AG04449 (cell line): ENCODE measurements around the gene GPATCH1.

Source experiments
- CTCF ChIA-PET: fragments of 350-600 bp; formaldehyde crosslinking; extraction: SDS; loops from one replicate; lab custom pipeline; 2021; ENCODE audit warnings: antibody characterized with exemption; lab: Yijun Ruan, JAX
- POLR2A ChIA-PET: fragments of 400-600, 350-600 bp; formaldehyde crosslinking; extraction: SDS; loops from one replicate; lab custom pipeline; 2020; ENCODE audit warnings: antibody characterized with exemption, inconsistent platforms; lab: Yijun Ruan, JAX
- DNase-seq: peaks from one replicate; pipeline ENCODE4 v3.0.0-alpha.2; 2010; ENCODE audit warnings: low read depth, low spot score
- H3K4me3 ChIP-seq: 2 replicates; pipeline ENCODE4 v1.5.1; 2011; ENCODE audit warnings: low read depth, mild to moderate bottlenecking, control low read depth, low read length
- CTCF ChIP-seq: IDR thresholded peaks from one replicate; pipeline ENCODE4 v1.5.1; 2011; ENCODE audit warnings: mild to moderate bottlenecking, moderate library complexity, low read length, control low read depth, inconsistent platforms; ENCODE audit not compliant: insufficient read depth; ENCODE audit errors: missing control alignments

GPATCH1 gene

GRCh38 chr19:33175886-33176669, 95.1 kb downstream of the GPATCH1 start:
- DNase-seq = no peak
- POLR2A ChIA-PET = interaction anchor here (0.5 to 1.5 kb wide), 6 partner anchors 10 to 485 kb away, joined by 3 to 8 read pairs (median 4); partner anchors contain the start of gene NUDT19
- CTCF ChIA-PET = interaction anchor here (0.6 to 6.9 kb wide), 12 partner anchors 9 to 231 kb away, joined by 3 to 54 read pairs (median 4); no protein-coding TSS in a partner anchor

GRCh38 chr19:33176670-33177416, 95.9 kb downstream of the GPATCH1 start:
- TF ChIP-seq CTCF = peak; percentile 10
- peak overlapping the region; percentile 72 for H3K4me3 ChIP-seq
- DNase-seq = peak; percentile 91
- CTCF ChIA-PET = interaction anchor here (0.6 to 6.9 kb wide), 19 partner anchors 8 to 230 kb away, joined by 3 to 54 read pairs (median 5); no protein-coding TSS in a partner anchor
- POLR2A ChIA-PET = interaction anchor here (0.5 to 1.5 kb wide), 9 partner anchors 10 to 485 kb away, joined by 3 to 8 read pairs (median 4); partner anchors contain the start of genes CEBPA, CEBPG and NUDT19

More at GRCh38 chr19:33175886-33176669, 95.1 kb downstream of the GPATCH1 start:
- H3K4me3 ChIP-seq = peak overlapping the region; percentile 72
- no peak for TF ChIP-seq CTCF

- ChIA-PET POLR2A (interaction anchor here (0.9 to 1.5 kb wide), 6 partner anchors 17 to 197 kb away, joined by 3 to 8 read pairs (median 4); partner anchors contain the start of genes CEBPA and CEBPG), CTCF (interaction anchor here (0.7 to 6.9 kb wide), 14 partner anchors 9 to 229 kb away, joined by 3 to 54 read pairs (median 6); no protein-coding TSS in a partner anchor)
- no peak for DNase-seq
- TF ChIP-seq CTCF = peak; percentile 43
- peak overlapping the region; percentile 60 for H3K4me3 ChIP-seq
Observed at GRCh38 chr19:33177417-33177979, 96.5 kb downstream of the GPATCH1 start.
